GM23248 (cell line): ENCODE measurements around the gene GGA3. TPM values are rescaled to one million over a fixed set of nuclear protein-coding genes. Genes with fewer than 3 reads are reported as not detected.

Experiments
- DNase-seq: peaks from one replicate; pipeline ENCODE4 v3.0.0-alpha.2; 2015
- H2AFZ ChIP-seq: fragments of 200-600 bp; sonication (generic); 2 replicates; pipeline ENCODE4 v1.6.1; 2016; ENCODE audit warnings: antibody characterized with exemption
- H3F3A ChIP-seq: fragments of 200-600 bp; sonication (generic); 2 replicates; pipeline ENCODE4 v1.6.1; 2016; ENCODE audit warnings: mild to moderate bottlenecking, antibody characterized with exemption, mixed run types; ENCODE audit not compliant: insufficient read depth
- H3K27ac ChIP-seq: fragments of 200-600 bp; sonication (generic); 2 replicates; pipeline ENCODE4 v1.5.1; 2016; ENCODE audit warnings: mild to moderate bottlenecking
- H3K27me3 ChIP-seq: fragments of 200-600 bp; sonication (generic); replicated peaks from 2 replicates; pipeline ENCODE4 v1.6.1; 2016; ENCODE audit warnings: mild to moderate bottlenecking; ENCODE audit not compliant: insufficient read depth
- H3K36me3 ChIP-seq: fragments of 200-600 bp; sonication (generic); 2 replicates; pipeline ENCODE4 v1.6.1; 2016; ENCODE audit warnings: low read depth, mild to moderate bottlenecking
- H3K4me1 ChIP-seq: fragments of 200-600 bp; sonication (generic); 2 replicates; pipeline ENCODE4 v1.6.1; 2016; ENCODE audit warnings: mild to moderate bottlenecking; ENCODE audit not compliant: insufficient read depth
- H3K4me2 ChIP-seq: fragments of 200-600 bp; sonication (generic); one replicate; pipeline ENCODE4 v1.6.1; 2016; ENCODE audit warnings: mild to moderate bottlenecking; ENCODE audit not compliant: unreplicated experiment
- H3K4me3 ChIP-seq: fragments of 200-600 bp; sonication (generic); 2 replicates; pipeline ENCODE4 v1.5.1; 2016; ENCODE audit warnings: mild to moderate bottlenecking
- H3K79me2 ChIP-seq: fragments of 200-600 bp; sonication (generic); 2 replicates; pipeline ENCODE4 v1.6.1; 2016; ENCODE audit warnings: mild to moderate bottlenecking; ENCODE audit not compliant: insufficient read depth
- H3K9ac ChIP-seq: fragments of 200-600 bp; sonication (generic); 2 replicates; pipeline ENCODE4 v1.6.1; 2016; ENCODE audit warnings: mild to moderate bottlenecking
- H3K9me2 ChIP-seq: fragments of 200-600 bp; sonication (generic); 2 replicates; pipeline ENCODE4 v1.6.1; 2016; ENCODE audit warnings: mixed run types, mild to moderate bottlenecking, moderate library complexity; ENCODE audit not compliant: insufficient read depth
- H3K9me3 ChIP-seq: fragments of 200-600 bp; sonication (generic); one replicate; pipeline ENCODE4 v1.6.1; 2017; ENCODE audit warnings: low read depth
- H4K20me1 ChIP-seq: fragments of 200-600 bp; sonication (generic); 2 replicates; pipeline ENCODE4 v1.6.0; 2016; ENCODE audit not compliant: insufficient read depth
- EZH2 ChIP-seq: fragments of 200-600 bp; sonication (generic); IDR thresholded peaks from 2 replicates; pipeline ENCODE4 v1.6.1; 2018; ENCODE audit warnings: antibody characterized with exemption, mild to moderate bottlenecking; ENCODE audit not compliant: insufficient read depth, poor library complexity, severe bottlenecking
- EZH2phosphoT487 ChIP-seq: fragments of 200-600 bp; sonication (generic); IDR thresholded peaks from 2 replicates; pipeline ENCODE4 v1.6.1; 2018; ENCODE audit warnings: antibody characterized with exemption, moderate library complexity, mild to moderate bottlenecking, low read depth; ENCODE audit not compliant: insufficient read depth
- WGBS, 2 experiments: methylation state at CpG; one replicate each; pipeline ENCODE4 v1.1.6; 2015 to 2017; ENCODE audit warnings: low lambda C conversion rate in 2 of 2, low coverage in 1 of 2; ENCODE audit errors: missing lambda C conversion rate in 2 of 2; 5-methylcytosine and 5-hydroxymethylcytosine counted together
- in situ Hi-C: fragments of 300-500 bp; cut with MboI; formaldehyde crosslinking; loops from 2 replicates; pipeline ENCODE4 v1.15.0; 2020
- polyA plus RNA-seq: library from polyadenylated mRNA; unstranded; fragments of >200 nt; fragmentation: Nextera tagmentation; extraction: Ambion mirVana; gene quantifications from 2 replicates; pipeline ENCODE4 v1.2.1, GENCODE V29; 2016
- total RNA-seq: library from RNA; depleted of rRNA; stranded (reverse); fragments of >200 nt; shearing (Covaris generic); gene quantifications from 2 replicates; pipeline ENCODE4 v1.2.3, GENCODE V29; 2014

The GGA3 gene
- total and polyA plus RNA-seq, 2 experiments from 2014 or later = 12.1 to 16.0 TPM

- Histone ChIP-seq H3K79me2 (no peaks in the 10 kb centered on the region), H3K9me2 (no peaks in the 10 kb centered on the region), H2AFZ (peak overlapping the region; percentile 92), H3K36me3 (no peaks in the 10 kb centered on the region), H3K4me1 (no peaks in the 10 kb centered on the region), H3K27ac (peak overlapping the region; percentile 91), H4K20me1 (no peaks in the 10 kb centered on the region), H3F3A (no peaks in the 10 kb centered on the region), H3K4me3 (peak overlapping the region; percentile 86), H3K4me2 (peak overlapping the region; percentile 77), H3K9me3 (no peaks in the 10 kb centered on the region), H3K9ac (peak overlapping the region; percentile 88), H3K27me3 (no peaks in the 10 kb centered on the region)
- in situ Hi-C loops = no loop called here
- DNase-seq = peak; percentile 85
- 2% methylated on average over 26 of the region's 26 CpGs for WGBS, 2 experiments
- TF ChIP-seq EZH2phosphoT487 (no peak), EZH2 (no peak)
These were observed 28.5 kb upstream of the GGA3 start for GRCh38 chr17:75289832-75290337.

- Histone ChIP-seq H3K9ac (peak within 1 kb of the TSS; percentile 88), H4K20me1 (no peaks in the 10 kb centered on the region), H3K4me2 (peak within 1 kb of the TSS; percentile 77), H3K27ac (peak within 1 kb of the TSS; percentile 91), H3K4me3 (peak within 1 kb of the TSS; percentile 86), H3F3A (no peaks in the 10 kb centered on the region), H3K27me3 (no peaks in the 10 kb centered on the region), H2AFZ (peak within 1 kb of the TSS; percentile 92), H3K79me2 (no peaks in the 10 kb centered on the region), H3K9me2 (no peaks in the 10 kb centered on the region), H3K4me1 (no peaks in the 10 kb centered on the region), H3K9me3 (no peaks in the 10 kb centered on the region), H3K36me3 (no peaks in the 10 kb centered on the region)
- in situ Hi-C loops = no loop called here
- 1% methylated on average over 50 to 65 of the region's 65 CpGs for WGBS, 2 experiments
- no peak for TF ChIP-seq EZH2phosphoT487
- TF ChIP-seq EZH2 = no peak
- DNase-seq = peak; percentile 99
These were observed 27.9 kb upstream of the GGA3 start, which contains the start of gene SLC25A19 for GRCh38 chr17:75289115-75289831. TSS of gene SLC25A19 (minus strand) at chr17:75289433. CDS start at chr17:75286764, 2,669 bp downstream.

DNA sequence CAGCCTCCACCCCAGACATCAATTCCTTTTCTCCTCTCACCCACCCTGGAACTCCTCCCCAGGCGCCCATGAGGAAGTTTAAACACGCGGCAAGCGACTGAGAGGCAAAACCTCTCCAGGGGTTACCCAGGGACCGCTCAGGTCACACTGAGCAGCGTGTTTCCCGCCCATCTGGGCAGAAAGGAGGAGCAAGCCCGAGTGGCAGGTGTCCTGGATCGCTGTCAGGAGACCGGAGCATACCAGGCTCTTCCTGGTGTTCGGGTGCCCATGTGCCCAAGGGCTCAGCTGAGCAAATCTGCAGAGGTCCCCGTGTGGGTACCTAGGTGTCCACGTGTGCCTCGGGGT, 27.3 kb upstream of the GGA3 start:
- in situ Hi-C loops = no loop called here
- Histone ChIP-seq H3K27me3 (no peaks in the 10 kb centered on the region), H3K9ac (peak overlapping the region; percentile 88), H2AFZ (peak overlapping the region; percentile 89), H3K4me2 (peak overlapping the region; percentile 76), H3F3A (no peaks in the 10 kb centered on the region), H3K79me2 (no peaks in the 10 kb centered on the region), H3K9me3 (no peaks in the 10 kb centered on the region), H4K20me1 (no peaks in the 10 kb centered on the region), H3K4me3 (peak overlapping the region; percentile 86), H3K4me1 (no peaks in the 10 kb centered on the region), H3K9me2 (no peaks in the 10 kb centered on the region), H3K36me3 (no peaks in the 10 kb centered on the region), H3K27ac (no peak overlapping the region)
- no peak for DNase-seq
- 0 to 1% methylated on average over 13 to 14 of the region's 14 CpGs for WGBS, 2 experiments
- TF ChIP-seq EZH2 (no peak), EZH2phosphoT487 (no peak)

DNA sequence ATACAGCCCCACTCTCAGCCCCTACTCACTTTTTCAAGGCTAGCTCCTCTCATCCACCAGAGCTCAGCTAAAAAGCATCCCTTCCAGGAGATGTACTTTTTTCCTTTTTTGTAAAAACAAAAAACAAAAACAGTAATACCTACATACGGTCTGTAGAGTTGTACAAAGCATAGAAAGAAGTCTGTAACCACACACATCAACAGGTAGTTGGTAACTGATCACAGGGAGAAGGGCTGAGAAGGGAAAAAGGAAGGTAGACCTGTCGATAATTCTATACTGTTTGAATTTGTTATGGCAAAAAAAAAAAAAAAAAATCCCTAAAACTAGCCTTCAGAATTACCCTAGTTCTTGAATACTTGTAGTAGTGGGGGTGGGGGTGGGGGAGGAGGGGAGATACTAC, 27.0 kb upstream of the GGA3 start:
- Histone ChIP-seq H3K9me3 (no peaks in the 10 kb centered on the region), H3K27ac (no peak overlapping the region), H4K20me1 (no peaks in the 10 kb centered on the region), H3K4me3 (peak overlapping the region; percentile 86), H3K36me3 (no peaks in the 10 kb centered on the region), H3K4me1 (no peaks in the 10 kb centered on the region), H3K27me3 (no peaks in the 10 kb centered on the region), H3K4me2 (peak overlapping the region; percentile 76), H3F3A (no peaks in the 10 kb centered on the region), H2AFZ (peak overlapping the region; percentile 89), H3K9ac (peak overlapping the region; percentile 88), H3K9me2 (no peaks in the 10 kb centered on the region), H3K79me2 (no peaks in the 10 kb centered on the region)
- in situ Hi-C loops = no loop called here
- no peak for TF ChIP-seq EZH2phosphoT487
- no peak for TF ChIP-seq EZH2
- 30% methylated on average over 2 of the region's 2 CpGs for WGBS, 2 experiments
- no peak for DNase-seq
